Adrenal gland (tissue), 12 donors: Measurements from ENCODE around the gene BCL11B. TPM values are rescaled to one million over a fixed set of nuclear protein-coding genes. Genes with fewer than 3 reads are reported as not detected.

ENCODE experiments used
- DNase-seq, 7 donors: peaks; one replicate each; pipeline ENCODE4 v3.0.0-alpha.2; 2019 to 2020
- H3K27ac ChIP-seq, 5 donors: fragments of 200-600 bp; sonication (generic) in 4 of 5; 1 replicate in 3 of 5; 2 replicates in 2 of 5; pipeline versions ENCODE4 v1.5.1 to v1.8.0; 2016 to 2020; ENCODE audit warnings: mild to moderate bottlenecking in 1 of 5
- H3K27me3 ChIP-seq: fragments of 200-600 bp; 2 replicates; pipeline ENCODE4 v1.8.0; 2021
- H3K36me3 ChIP-seq, 2 donors: fragments of 200-600 bp; replicated peaks in 1 of 2; 1 replicate in 1 of 2; 2 replicates in 1 of 2; pipeline versions ENCODE4 v1.5.1 to v1.8.0; 2018 to 2022
- H3K4me1 ChIP-seq, 2 donors: fragments of 200-600 bp; replicated peaks in 1 of 2; 1 replicate in 1 of 2; 2 replicates in 1 of 2; pipeline versions ENCODE4 v1.5.1 to v1.8.0; 2018 to 2021
- H3K4me3 ChIP-seq, 4 donors: fragments of 200-600 bp; sonication (generic) in 3 of 4; one replicate each; pipeline ENCODE4 v1.5.1; 2016 to 2018
- H3K9me3 ChIP-seq, 3 donors: fragments of 200-600 bp; sonication (generic) in 1 of 3; replicated peaks in 1 of 3; 1 replicate in 2 of 3; 2 replicates in 1 of 3; pipeline versions ENCODE4 v1.5.1 to v1.8.0; 2016 to 2021
- POLR2A ChIP-seq, 2 donors: fragments of 450-650 bp; IDR thresholded peaks; one replicate each; pipeline ENCODE4 v1.6.1; 2017; ENCODE audit warnings: antibody characterized with exemption in 2 of 2, mild to moderate bottlenecking in 2 of 2, moderate library complexity in 1 of 2
- WGBS, 4 donors: extraction: QIAGEN DNeasy Blood & Tissue Kit in 2 of 4; methylation state at CpG; one replicate each; pipeline versions ENCODE4 v1.1.5 to v1.1.7; 2013 to 2017; 5-methylcytosine and 5-hydroxymethylcytosine counted together
- intact Hi-C, 2 donors: fragments of 100-400 bp; cut with DNase I; formaldehyde crosslinking; loops; one replicate each; pipeline versions ENCODE4 v1.14.1 to v1.15.0; 2022 to 2023
- polyA plus RNA-seq, 3 donors: library from polyadenylated mRNA; stranded (reverse); fragments of 200-250 nt in 2 of 3; fragments of 350-450 nt in 1 of 3; fragmentation: Illumina TruSeq in 1 of 3; extraction: RNeasy Lipid Tissue Mini Kit (QIAGEN cat#74804) in 1 of 3; gene quantifications; one replicate each; pipeline ENCODE4 v1.2.3, GENCODE V29; 2013 to 2014
- total RNA-seq, 9 donors: library from RNA; depleted of rRNA in 4 of 9; stranded (reverse); fragments of >200 nt in 4 of 9; fragments of 120-200 nt in 1 of 9; fragmentation: NEBNext Ultra II Directional in 1 of 9; extraction: Animal tissue kit (Norgen Biotek cat#: 25700) in 1 of 9; gene quantifications; one replicate each; pipeline versions ENCODE4 v1.1.0 to v1.2.4, GENCODE V29; 2013 to 2023
- TF ChIP-seq, protein P1 (sequence below), 6 experiments: fragments of 450-650 bp in 4 of 6; fragments of 200-600 bp in 2 of 6; sonication (generic) in 1 of 6; IDR thresholded peaks; 1 replicate in 5 of 6; 2 replicates in 1 of 6; pipeline versions ENCODE4 v1.5.1 to v1.8.0; 2016 to 2021; ENCODE audit warnings: antibody characterized with exemption in 6 of 6, mild to moderate bottlenecking in 2 of 6, moderate library complexity in 1 of 6
- donor health status: healthy with polysubstance abuse.
- donor health status: Bipolar disorder and iron deficiency.
- donor health status: DM: yes; HTN: yes; CAD: no.
- donor health status: DM: no; HTN: no; CAD: no.
- donor health status: DM: no; HTN: no; CAD: no.
- donor health status: DM: yes; HTN: yes; CAD: no.

Gene BCL11B
- total and polyA plus RNA-seq, 12 donors, result 0.24 to 3.2 (median 0.54) TPM

DNA sequence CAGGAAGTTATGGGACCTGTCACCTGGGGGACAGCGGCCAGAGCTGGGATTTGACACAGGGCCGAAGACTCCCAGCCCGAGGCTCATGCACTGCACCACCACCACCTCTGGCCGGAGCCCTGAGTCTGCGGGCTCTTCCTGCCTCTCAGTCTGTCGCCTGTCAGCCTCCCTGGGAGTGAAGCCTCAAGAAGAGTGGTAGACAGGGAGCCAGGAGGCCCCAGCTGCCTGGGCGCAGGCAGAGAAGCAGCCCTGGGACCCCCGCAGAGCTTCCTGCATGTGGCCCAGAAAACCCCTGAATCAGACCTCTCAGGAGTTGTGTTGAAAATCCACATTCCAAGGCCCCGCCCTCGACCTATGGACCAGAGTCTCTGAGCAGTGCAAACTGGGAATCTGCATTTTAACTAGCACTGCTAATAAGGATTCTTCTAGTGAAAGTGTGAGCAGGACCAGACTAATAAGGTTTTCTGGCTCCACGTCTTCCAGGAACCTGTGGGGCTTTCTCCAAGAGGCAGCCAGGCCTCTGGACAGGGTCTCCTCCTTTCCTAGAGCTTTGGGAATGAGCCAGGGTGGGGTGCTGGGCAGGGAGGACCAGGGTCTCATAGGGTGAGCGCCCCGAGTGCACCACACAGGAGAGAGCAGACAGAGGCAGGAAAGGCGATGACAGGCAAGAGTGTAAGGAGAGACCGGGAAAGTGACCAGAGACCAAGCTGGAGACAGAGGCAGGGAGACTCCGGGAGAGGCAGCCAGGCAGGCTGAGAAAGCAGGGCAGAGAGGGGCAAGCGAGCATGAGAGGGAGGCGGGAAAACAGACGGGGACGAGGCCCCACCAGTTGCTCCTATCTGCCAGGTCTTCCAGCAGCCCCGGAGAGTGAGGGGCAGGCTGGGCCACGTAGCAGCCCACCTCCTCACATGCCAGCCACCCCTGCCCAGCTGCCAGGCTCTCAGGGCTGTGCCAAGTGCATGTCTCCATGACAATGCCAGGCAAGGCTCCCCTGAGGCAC, 112.4 kb downstream of the BCL11B start:
- Histone ChIP-seq H3K4me3 (no peak overlapping the region), H3K4me1 (no peaks in the 10 kb centered on the region), H3K27ac (no peak overlapping the region), H3K36me3 (no peaks in the 10 kb centered on the region), H3K9me3 (no peaks in the 10 kb centered on the region), H3K27me3 (no peaks in the 10 kb centered on the region)
- 75 to 81% (median 78%) methylated on average over 14 to 22 of the region's 22 CpGs for WGBS, 4 donors
- DNase-seq, result peak in 1 of 7 donors; percentile 27
- intact Hi-C loops, result no loop called here
- TF ChIP-seq POLR2A (IDR thresholded peaks at IDR 0.05), result no peak
- TF ChIP-seq, protein P1, sequence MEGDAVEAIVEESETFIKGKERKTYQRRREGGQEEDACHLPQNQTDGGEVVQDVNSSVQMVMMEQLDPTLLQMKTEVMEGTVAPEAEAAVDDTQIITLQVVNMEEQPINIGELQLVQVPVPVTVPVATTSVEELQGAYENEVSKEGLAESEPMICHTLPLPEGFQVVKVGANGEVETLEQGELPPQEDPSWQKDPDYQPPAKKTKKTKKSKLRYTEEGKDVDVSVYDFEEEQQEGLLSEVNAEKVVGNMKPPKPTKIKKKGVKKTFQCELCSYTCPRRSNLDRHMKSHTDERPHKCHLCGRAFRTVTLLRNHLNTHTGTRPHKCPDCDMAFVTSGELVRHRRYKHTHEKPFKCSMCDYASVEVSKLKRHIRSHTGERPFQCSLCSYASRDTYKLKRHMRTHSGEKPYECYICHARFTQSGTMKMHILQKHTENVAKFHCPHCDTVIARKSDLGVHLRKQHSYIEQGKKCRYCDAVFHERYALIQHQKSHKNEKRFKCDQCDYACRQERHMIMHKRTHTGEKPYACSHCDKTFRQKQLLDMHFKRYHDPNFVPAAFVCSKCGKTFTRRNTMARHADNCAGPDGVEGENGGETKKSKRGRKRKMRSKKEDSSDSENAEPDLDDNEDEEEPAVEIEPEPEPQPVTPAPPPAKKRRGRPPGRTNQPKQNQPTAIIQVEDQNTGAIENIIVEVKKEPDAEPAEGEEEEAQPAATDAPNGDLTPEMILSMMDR (IDR thresholded peaks at IDR 0.05), result no peak

DNA sequence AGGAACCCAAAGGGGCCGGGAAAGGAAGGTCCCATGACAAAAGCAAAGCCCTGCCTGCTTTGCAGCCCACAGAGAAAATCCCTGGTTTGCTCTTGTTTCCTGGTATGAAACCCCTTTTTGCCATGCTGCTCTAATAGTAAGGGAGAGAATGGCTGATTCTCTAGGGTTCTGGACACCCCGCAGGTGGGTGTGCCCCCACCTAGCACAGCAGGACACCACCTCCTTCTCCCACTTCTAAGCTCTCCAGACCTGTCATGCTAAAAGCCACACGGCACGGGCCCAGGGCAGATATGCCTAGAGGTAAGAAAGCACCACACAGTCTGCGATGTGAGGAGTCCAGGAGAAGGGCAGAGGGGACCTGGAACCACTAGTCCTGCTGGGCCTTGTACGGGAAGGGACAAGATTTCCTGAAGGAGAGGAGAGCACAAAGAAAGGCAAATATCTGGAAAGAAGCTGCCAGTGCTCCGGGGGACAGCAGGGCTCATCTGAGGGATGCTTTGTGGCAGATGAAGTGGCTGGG, 113.3 kb downstream of the BCL11B start:
- intact Hi-C loops, result no loop called here
- 66 to 87% (median 79%) methylated on average over 7 of the region's 7 CpGs for WGBS, 4 donors
- peak in 1 of 7 donors; percentile 15 for DNase-seq

DNA sequence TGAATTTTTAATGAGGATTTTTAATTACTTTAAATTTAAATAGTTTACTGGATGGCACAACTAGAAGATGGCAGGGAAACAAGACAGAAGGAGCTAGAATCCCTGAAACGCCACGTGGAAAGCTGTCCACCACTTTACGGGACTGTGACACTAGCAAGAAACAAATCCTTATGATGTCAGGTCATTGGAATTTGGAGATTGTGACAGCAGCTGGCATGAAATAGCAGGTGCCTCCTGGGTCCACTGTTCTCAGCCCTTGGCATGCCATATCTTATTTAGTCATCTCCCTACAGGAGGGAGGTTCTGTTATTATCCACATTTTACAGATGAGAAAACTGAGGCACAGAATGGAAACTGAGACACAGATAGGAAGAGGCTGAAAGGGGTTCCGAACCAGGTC, 113.8 kb downstream of the BCL11B start:
- DNase-seq, result peak in 1 of 7 donors; percentile 13
- intact Hi-C loops, result no loop called here
- WGBS, 4 donors, result 67 to 87% (median 71%) methylated on average over 4 of the region's 4 CpGs

More for the DNA sequence above, 113.3 kb downstream of the BCL11B start:
- TF ChIP-seq, protein P1 (IDR thresholded peaks at IDR 0.05), result no peak
- no peak for TF ChIP-seq POLR2A (IDR thresholded peaks at IDR 0.05)
- peaks cover under 1% of the 10 kb centered on the region for H3K27me3 ChIP-seq
- no peaks in the 10 kb centered on the region for H3K4me1 ChIP-seq
- H3K36me3 ChIP-seq, result no peaks in the 10 kb centered on the region
- H3K4me3 ChIP-seq, result no peak overlapping the region
- H3K9me3 ChIP-seq, result no peaks in the 10 kb centered on the region
- no peak overlapping the region for H3K27ac ChIP-seq

DNA sequence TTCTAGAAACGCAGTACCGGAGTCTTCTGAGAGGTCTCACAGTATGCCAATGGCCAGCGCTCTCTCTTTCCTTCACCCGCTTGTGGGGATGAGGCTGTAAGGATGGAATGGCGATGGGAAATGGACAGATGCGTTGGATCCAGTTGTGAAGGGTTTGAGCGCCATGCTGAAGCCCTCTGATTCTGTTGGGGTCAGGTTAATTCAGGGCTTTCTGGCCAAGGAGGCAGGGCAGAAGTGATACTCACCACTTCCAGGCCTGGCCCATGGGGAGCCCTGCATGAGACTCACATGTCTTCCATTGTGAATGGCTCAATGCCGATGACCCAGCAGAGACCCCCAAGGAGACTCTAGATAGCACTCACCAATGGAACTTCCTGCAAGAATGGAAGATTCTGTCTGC, 114.3 kb downstream of the BCL11B start:
- WGBS, 4 donors, result 91 to 97% (median 93%) methylated on average over 7 to 8 of the region's 8 CpGs
- intact Hi-C loops, result no loop called here
- Histone ChIP-seq H3K4me3 (no peak overlapping the region), H3K27ac (no peak overlapping the region), H3K36me3 (no peaks in the 10 kb centered on the region), H3K4me1 (no peaks in the 10 kb centered on the region), H3K9me3 (no peaks in the 10 kb centered on the region), H3K27me3 (peaks cover 4% of the 10 kb centered on the region)
- no peak for TF ChIP-seq POLR2A (IDR thresholded peaks at IDR 0.05)
- TF ChIP-seq, protein P1 (IDR thresholded peaks at IDR 0.05), result no peak
- DNase-seq, result peak in 1 of 7 donors; percentile 10

More for the DNA sequence above, 113.8 kb downstream of the BCL11B start:
- Histone ChIP-seq H3K36me3 (no peaks in the 10 kb centered on the region), H3K27me3 (peaks cover 4% of the 10 kb centered on the region), H3K27ac (no peak overlapping the region), H3K4me3 (no peak overlapping the region), H3K4me1 (no peaks in the 10 kb centered on the region), H3K9me3 (no peaks in the 10 kb centered on the region)
- no peak for TF ChIP-seq POLR2A (IDR thresholded peaks at IDR 0.05)
- TF ChIP-seq, protein P1 (IDR thresholded peaks at IDR 0.05), result no peak
